GM20000 (cell line): ENCODE measurements around the gene CD68.

Experiments
- DNase-seq: peaks from one replicate; pipeline ENCODE4 v3.0.0; 2012; ENCODE audit warnings: low spot score
- TF ChIP-seq, protein P1 (sequence below): IDR thresholded peaks from 2 replicates; pipeline ENCODE4 v1.5.1; 2012; ENCODE audit warnings: mild to moderate bottlenecking, control low read depth; ENCODE audit errors: extremely low read depth, missing control alignments

Gene CD68

DNA sequence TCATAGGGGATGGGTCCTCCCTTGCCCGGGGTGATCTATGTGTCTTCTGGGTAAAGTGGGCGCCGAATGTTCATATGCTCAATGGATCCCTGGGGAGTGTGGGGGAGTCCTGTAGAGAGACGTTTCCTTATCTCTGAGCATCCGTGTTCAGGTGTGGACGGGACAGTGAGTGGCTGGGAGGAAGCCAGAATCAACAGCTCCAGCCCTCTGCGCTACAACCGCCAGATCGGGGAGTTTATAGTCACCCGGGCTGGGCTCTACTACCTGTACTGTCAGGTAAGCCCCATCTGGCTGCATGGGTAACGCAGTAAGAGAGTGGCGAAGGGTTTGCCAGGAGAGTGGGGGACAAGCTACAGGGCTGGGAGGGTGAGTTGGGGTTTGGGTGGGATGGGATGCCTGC, 22.8 kb upstream of the CD68 start:
- TF ChIP-seq, protein P1, sequence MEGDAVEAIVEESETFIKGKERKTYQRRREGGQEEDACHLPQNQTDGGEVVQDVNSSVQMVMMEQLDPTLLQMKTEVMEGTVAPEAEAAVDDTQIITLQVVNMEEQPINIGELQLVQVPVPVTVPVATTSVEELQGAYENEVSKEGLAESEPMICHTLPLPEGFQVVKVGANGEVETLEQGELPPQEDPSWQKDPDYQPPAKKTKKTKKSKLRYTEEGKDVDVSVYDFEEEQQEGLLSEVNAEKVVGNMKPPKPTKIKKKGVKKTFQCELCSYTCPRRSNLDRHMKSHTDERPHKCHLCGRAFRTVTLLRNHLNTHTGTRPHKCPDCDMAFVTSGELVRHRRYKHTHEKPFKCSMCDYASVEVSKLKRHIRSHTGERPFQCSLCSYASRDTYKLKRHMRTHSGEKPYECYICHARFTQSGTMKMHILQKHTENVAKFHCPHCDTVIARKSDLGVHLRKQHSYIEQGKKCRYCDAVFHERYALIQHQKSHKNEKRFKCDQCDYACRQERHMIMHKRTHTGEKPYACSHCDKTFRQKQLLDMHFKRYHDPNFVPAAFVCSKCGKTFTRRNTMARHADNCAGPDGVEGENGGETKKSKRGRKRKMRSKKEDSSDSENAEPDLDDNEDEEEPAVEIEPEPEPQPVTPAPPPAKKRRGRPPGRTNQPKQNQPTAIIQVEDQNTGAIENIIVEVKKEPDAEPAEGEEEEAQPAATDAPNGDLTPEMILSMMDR = no peak
- DNase-seq = no peak

DNA sequence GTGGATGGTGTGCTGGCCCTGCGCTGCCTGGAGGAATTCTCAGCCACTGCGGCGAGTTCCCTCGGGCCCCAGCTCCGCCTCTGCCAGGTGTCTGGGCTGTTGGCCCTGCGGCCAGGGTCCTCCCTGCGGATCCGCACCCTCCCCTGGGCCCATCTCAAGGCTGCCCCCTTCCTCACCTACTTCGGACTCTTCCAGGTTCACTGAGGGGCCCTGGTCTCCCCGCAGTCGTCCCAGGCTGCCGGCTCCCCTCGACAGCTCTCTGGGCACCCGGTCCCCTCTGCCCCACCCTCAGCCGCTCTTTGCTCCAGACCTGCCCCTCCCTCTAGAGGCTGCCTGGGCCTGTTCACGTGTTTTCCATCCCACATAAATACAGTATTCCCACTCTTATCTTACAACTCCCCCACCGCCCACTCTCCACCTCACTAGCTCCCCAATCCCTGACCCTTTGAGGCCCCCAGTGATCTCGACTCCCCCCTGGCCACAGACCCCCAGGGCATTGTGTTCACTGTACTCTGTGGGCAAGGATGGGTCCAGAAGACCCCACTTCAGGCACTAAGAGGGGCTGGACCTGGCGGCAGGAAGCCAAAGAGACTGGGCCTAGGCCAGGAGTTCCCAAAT, 22.2 kb upstream of the CD68 start:
- DNase-seq = no peak
- TF ChIP-seq, protein P1 = no peak

DNA sequence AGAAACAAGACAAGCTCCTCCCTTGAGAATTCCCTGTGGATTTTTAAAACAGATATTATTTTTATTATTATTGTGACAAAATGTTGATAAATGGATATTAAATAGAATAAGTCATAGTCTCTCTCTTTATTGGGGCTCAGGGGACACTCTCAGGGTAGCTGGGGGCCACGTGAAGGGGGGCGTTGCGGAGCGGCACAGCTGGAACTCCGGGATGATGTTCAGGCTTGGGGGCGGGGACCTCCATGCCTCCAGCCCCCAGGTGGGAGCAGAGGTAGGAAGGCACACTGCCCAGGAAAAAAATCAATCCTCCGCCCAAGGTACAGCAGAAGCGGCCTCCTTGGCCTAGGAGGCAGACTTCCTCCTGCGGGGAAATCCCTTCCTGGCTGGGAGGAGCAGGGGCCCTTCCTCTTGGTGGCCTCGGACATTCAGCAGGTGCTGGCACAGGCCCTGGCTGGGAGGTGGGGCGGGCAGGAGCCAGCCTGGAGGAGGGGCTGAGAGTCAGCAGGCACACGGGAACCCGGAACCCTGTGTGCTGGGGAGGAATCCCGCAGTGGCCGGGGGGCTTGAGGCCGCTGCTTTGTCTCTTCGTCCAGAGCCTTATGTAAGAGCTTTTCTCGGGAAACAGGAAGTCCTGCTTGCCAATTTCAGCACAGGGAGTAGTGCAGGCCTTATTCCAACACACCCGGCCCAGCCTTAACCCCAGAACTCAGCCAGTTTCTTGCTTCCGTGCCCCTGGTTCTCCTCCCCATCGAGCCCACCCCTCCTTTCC, 21.5 kb upstream of the CD68 start:
- TF ChIP-seq, protein P1 = no peak
- DNase-seq = peak; percentile 72

DNA sequence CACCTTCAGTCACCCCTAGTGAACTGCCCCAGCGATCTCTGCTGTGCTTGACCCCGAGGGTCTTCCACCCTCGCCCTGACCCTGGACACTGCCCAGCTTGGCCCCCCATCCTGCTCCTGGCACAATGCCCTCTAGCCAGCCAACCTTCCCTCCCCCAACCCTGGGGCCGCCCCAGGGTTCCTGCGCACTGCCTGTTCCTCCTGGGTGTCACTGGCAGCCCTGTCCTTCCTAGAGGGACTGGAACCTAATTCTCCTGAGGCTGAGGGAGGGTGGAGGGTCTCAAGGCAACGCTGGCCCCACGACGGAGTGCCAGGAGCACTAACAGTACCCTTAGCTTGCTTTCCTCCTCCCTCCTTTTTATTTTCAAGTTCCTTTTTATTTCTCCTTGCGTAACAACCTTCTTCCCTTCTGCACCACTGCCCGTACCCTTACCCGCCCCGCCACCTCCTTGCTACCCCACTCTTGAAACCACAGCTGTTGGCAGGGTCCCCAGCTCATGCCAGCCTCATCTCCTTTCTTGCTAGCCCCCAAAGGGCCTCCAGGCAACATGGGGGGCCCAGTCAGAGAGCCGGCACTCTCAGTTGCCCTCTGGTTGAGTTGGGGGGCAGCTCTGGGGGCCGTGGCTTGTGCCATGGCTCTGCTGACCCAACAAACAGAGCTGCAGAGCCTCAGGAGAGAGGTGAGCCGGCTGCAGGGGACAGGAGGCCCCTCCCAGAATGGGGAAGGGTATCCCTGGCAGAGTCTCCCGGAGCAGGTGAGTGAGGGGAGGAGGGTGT, 20.7 kb upstream of the CD68 start, which contains the start of gene TNFSF13:
Gene TNFSF13, plus strand, starts transcription at position 207 of the 776 bp plus-strand sequence. Its CDS starts 290 bp downstream, at position 497.
- DNase-seq = no peak
- TF ChIP-seq, protein P1 = no peak

DNA sequence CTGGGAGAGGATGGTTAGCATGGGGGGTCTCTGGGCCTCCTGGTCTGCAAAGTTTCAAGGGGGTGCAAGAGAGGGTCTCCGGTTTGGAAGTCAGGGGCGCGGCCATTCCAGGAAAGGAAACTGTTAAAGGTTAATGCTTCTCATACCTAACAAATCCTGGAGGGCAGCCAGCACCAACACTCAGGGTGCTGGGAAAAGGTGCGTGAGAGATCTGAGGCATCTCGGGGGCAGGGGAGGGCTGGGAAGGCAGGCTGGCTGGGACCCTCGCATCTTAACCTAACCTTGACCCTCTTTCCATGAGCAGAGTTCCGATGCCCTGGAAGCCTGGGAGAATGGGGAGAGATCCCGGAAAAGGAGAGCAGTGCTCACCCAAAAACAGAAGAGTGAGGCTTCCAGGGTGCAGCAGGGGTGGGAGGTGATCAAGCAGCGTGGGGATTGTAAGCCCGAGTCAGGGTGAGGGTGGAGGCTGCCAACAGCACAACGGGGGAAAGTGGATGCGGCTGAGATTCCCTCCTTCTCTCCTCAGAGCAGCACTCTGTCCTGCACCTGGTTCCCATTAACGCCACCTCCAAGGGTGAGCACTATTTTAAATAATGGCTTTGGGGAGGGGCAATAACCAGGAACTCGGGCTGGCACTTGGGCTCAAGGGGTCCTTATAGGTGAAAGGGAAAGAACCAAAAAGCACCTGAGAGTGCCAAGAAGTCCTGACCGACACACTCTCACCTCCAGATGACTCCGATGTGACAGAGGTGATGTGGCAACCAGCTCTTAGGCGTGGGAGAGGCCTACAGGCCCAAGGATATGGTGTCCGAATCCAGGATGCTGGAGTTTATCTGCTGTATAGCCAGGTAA, 19.9 kb upstream of the CD68 start:
- TF ChIP-seq, protein P1 = no peak
- no peak for DNase-seq

DNA sequence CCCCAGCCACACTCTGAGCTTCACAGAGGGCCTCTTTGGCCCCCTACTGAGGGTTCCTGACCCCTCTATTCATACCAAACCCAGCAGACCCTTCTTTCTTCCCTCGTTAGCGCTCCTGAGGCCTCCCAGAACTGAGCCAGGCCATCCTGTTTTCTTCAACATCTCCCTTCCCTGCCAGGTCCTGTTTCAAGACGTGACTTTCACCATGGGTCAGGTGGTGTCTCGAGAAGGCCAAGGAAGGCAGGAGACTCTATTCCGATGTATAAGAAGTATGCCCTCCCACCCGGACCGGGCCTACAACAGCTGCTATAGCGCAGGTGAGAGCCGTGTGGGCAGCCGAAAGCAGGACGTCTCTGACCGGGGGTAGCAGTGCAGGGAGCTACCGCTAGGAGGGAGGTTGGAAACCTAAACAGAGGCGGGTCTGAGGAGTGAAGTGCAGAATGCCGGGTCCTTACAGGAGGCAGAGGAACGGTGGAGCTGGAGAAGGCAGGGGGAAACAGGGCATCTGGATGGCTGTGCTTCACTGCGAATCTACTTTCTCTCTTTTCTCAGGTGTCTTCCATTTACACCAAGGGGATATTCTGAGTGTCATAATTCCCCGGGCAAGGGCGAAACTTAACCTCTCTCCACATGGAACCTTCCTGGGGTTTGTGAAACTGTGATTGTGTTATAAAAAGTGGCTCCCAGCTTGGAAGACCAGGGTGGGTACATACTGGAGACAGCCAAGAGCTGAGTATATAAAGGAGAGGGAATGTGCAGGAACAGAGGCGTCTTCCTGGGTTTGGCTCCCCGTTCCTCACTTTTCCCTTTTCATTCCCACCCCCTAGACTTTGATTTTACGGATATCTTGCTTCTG, 19.0 kb upstream of the CD68 start:
- TF ChIP-seq, protein P1 = no peak
- DNase-seq = no peak
